Neural cell (in vitro differentiated cells): ENCODE measurements around the gene RNF41. TPM values are rescaled to one million over a fixed set of nuclear protein-coding genes. Genes with fewer than 3 reads are reported as not detected.

ENCODE experiments used
- H2AFZ ChIP-seq: fragments of 200-600, 300-800 bp; sonication (generic), shearing (Covaris generic); 2 replicates; pipeline ENCODE4 v1.6.0; 2014; ENCODE audit warnings: low read depth, mild to moderate bottlenecking, antibody characterized with exemption, low read length, moderate library complexity
- H3F3A ChIP-seq: fragments of 200-600 bp; shearing (Covaris generic); 2 replicates; pipeline ENCODE4 v1.6.1; 2016; ENCODE audit warnings: mild to moderate bottlenecking, moderate library complexity, mixed read lengths, antibody characterized with exemption, low read length; ENCODE audit not compliant: insufficient read depth, poor library complexity, severe bottlenecking
- H3K27ac ChIP-seq: fragments of 200-600, 300-800 bp; sonication (generic), shearing (Covaris generic); 2 replicates; pipeline ENCODE4 v1.5.1; 2014; ENCODE audit warnings: mild to moderate bottlenecking, low read length, moderate library complexity
- H3K27me3 ChIP-seq: fragments of 300-800, 200-600 bp; sonication (generic), shearing (Covaris generic); 2 replicates; pipeline ENCODE4 v1.6.0; 2014; ENCODE audit warnings: mild to moderate bottlenecking, low read depth, low read length, moderate library complexity; ENCODE audit not compliant: insufficient read depth
- H3K36me3 ChIP-seq: fragments of 300-800, 200-600 bp; sonication (generic), shearing (Covaris generic); 2 replicates; pipeline ENCODE4 v1.5.1; 2014; ENCODE audit warnings: mild to moderate bottlenecking, antibody characterized with exemption, low read length, moderate library complexity; ENCODE audit not compliant: insufficient read depth
- H3K4me2 ChIP-seq: fragments of 300-800, 200-600 bp; sonication (generic), shearing (Covaris generic); 2 replicates; pipeline ENCODE4 v1.6.0; 2014; ENCODE audit warnings: mild to moderate bottlenecking, low read length
- H3K4me3 ChIP-seq: fragments of 300-800, 200-600 bp; sonication (generic), shearing (Covaris generic); 2 replicates; pipeline ENCODE4 v1.5.1; 2014; ENCODE audit warnings: mild to moderate bottlenecking, low read length, moderate library complexity
- H3K79me2 ChIP-seq: fragments of 200-600 bp; shearing (Covaris generic); replicated peaks from 2 replicates; pipeline ENCODE4 v1.6.0; 2014; ENCODE audit warnings: mild to moderate bottlenecking, low read length, moderate library complexity; ENCODE audit not compliant: insufficient read depth
- H3K9ac ChIP-seq: fragments of 300-800, 200-600 bp; sonication (generic), shearing (Covaris generic); 2 replicates; pipeline ENCODE4 v1.6.1; 2016; ENCODE audit warnings: mild to moderate bottlenecking, low read length, mixed read lengths
- H3K9me2 ChIP-seq: fragments of 200-600 bp; shearing (Covaris generic); 2 replicates; pipeline ENCODE4 v1.6.1; 2016; ENCODE audit warnings: mild to moderate bottlenecking, low read length, mixed read lengths; ENCODE audit not compliant: insufficient read depth
- H3K9me3 ChIP-seq: fragments of 200-600, 300-800 bp; sonication (generic), shearing (Covaris generic); 2 replicates; pipeline ENCODE4 v1.6.1; 2016; ENCODE audit warnings: mild to moderate bottlenecking, mixed run types, low read length, moderate library complexity, mixed read lengths
- H4K20me1 ChIP-seq: fragments of 200-600 bp; shearing (Covaris generic); 2 replicates; pipeline ENCODE4 v1.6.1; 2016; ENCODE audit warnings: mild to moderate bottlenecking, mixed run types; ENCODE audit not compliant: insufficient read depth
- CTCF ChIP-seq: fragments of 450-650 bp; IDR thresholded peaks from 2 replicates; pipeline ENCODE4 v1.5.1; 2014; ENCODE audit warnings: antibody characterized with exemption, mild to moderate bottlenecking, moderate library complexity; ENCODE audit not compliant: poor library complexity, severe bottlenecking
- EP300 ChIP-seq: fragments of 450-650 bp; conservative IDR thresholded peaks from 2 replicates; pipeline ENCODE4 v1.6.1; 2014; ENCODE audit warnings: antibody characterized with exemption, mild to moderate bottlenecking, moderate library complexity; ENCODE audit not compliant: poor library complexity, severe bottlenecking
- EZH2 ChIP-seq: fragments of 200-600, 300-800 bp; shearing (Covaris generic), sonication (generic); IDR thresholded peaks from 2 replicates; pipeline ENCODE4 v1.6.1; 2014; ENCODE audit warnings: antibody characterized with exemption, low read length, borderline replicate concordance, mild to moderate bottlenecking; ENCODE audit not compliant: insufficient read depth, poor library complexity, severe bottlenecking
- MXI1 ChIP-seq: fragments of 450-650 bp; conservative IDR thresholded peaks from 2 replicates; pipeline ENCODE4 v1.6.1; 2014; ENCODE audit warnings: antibody characterized with exemption, mild to moderate bottlenecking; ENCODE audit not compliant: poor library complexity, severe bottlenecking
- POLR2AphosphoS5 ChIP-seq: IDR thresholded peaks from 2 replicates; pipeline ENCODE4 v1.6.1; 2012
- RAD21 ChIP-seq: fragments of 450-650 bp; conservative IDR thresholded peaks from 2 replicates; pipeline ENCODE4 v1.6.1; 2014; ENCODE audit warnings: antibody characterized with exemption, mild to moderate bottlenecking, moderate library complexity
- REST ChIP-seq: IDR thresholded peaks from 2 replicates; pipeline ENCODE4 v1.6.1; 2012; ENCODE audit warnings: borderline replicate concordance
- SMC3 ChIP-seq: fragments of 450-650 bp; conservative IDR thresholded peaks from 2 replicates; pipeline ENCODE4 v1.6.1; 2014; ENCODE audit warnings: antibody characterized with exemption, mild to moderate bottlenecking, moderate library complexity; ENCODE audit not compliant: poor library complexity
- TAF1 ChIP-seq: IDR thresholded peaks from 2 replicates; pipeline ENCODE4 v1.6.1; 2012; ENCODE audit warnings: low read depth
- polyA plus RNA-seq: library from polyadenylated mRNA; depleted of rRNA; stranded (reverse); fragments of >200 nt; gene quantifications from 2 replicates; pipeline ENCODE4 v1.2.3, GENCODE V29; 2014

Gene RNF41
- polyA plus RNA-seq, 1 donor from 2014 or later = 108 TPM

DNA sequence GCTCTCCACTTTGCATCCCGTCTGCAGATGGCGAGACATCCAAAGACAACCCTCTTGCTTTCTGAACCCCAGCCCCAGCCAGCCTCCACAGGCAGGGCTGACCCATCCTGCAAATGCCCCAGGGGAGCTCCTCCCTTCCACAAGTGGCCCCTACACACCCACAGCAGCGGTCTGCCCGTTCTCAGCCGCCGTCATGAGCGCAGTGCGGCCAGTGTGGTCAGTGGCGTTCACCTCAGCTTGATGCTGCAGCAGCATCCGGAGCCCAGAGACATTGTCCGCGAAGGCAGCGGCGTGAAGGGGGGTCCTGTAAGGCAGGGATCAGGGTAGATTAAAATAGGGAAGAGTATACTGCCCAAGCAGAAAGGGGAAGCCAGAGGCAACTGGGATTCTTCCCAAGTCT is 22.8 kb upstream of the RNF41 start:
- no peak overlapping the region for H3K27ac ChIP-seq
- H3K9me2 ChIP-seq = no peaks in the 10 kb centered on the region
- no peak overlapping the region for H3K4me3 ChIP-seq
- no peaks in the 10 kb centered on the region for H3K36me3 ChIP-seq
- H3K4me2 ChIP-seq = no peak overlapping the region
- no peak for TF ChIP-seq CTCF
- no peak for TF ChIP-seq SMC3
- TF ChIP-seq EP300 = no peak
- no peak for TF ChIP-seq TAF1
- TF ChIP-seq REST = no peak
- no peak for TF ChIP-seq POLR2AphosphoS5
- no peak for TF ChIP-seq EZH2
- TF ChIP-seq RAD21 = no peak
- no peak for TF ChIP-seq MXI1
- H3K27me3 ChIP-seq = no peaks in the 10 kb centered on the region
- H4K20me1 ChIP-seq = no peaks in the 10 kb centered on the region
- H2AFZ ChIP-seq = no peak overlapping the region
- H3F3A ChIP-seq = no peaks in the 10 kb centered on the region
- H3K79me2 ChIP-seq = no peaks in the 10 kb centered on the region
- H3K9ac ChIP-seq = no peak overlapping the region
- no peaks in the 10 kb centered on the region for H3K9me3 ChIP-seq

GRCh38 chr12:56243731-56244181 is 22.0 kb upstream of the RNF41 start:
- H3K9me2 ChIP-seq = no peaks in the 10 kb centered on the region
- H3K9me3 ChIP-seq = no peaks in the 10 kb centered on the region
- no peaks in the 10 kb centered on the region for H3K36me3 ChIP-seq
- no peaks in the 10 kb centered on the region for H3K27me3 ChIP-seq
- TF ChIP-seq RAD21 (no peak), TAF1 (no peak), SMC3 (no peak), EZH2 (no peak), MXI1 (no peak), POLR2AphosphoS5 (no peak), EP300 (no peak)
- H2AFZ ChIP-seq = no peak overlapping the region
- H3K27ac ChIP-seq = no peak overlapping the region
- no peak overlapping the region for H3K9ac ChIP-seq
- no peak overlapping the region for H3K4me3 ChIP-seq
- H3K4me2 ChIP-seq = no peak overlapping the region
- no peaks in the 10 kb centered on the region for H3F3A ChIP-seq
- no peaks in the 10 kb centered on the region for H4K20me1 ChIP-seq
- H3K79me2 ChIP-seq = no peaks in the 10 kb centered on the region
